H9 (cell line): ENCODE measurements around the gene PAPOLG. TPM values are rescaled to one million over a fixed set of nuclear protein-coding genes. Genes with fewer than 3 reads are reported as not detected.

Experiments
- DNase-seq: peaks from one replicate; pipeline ENCODE4 v3.0.0-alpha.2; 2017
- H2AFZ ChIP-seq: one replicate; pipeline ENCODE4 v1.6.1; 2013; ENCODE audit warnings: mild to moderate bottlenecking, low read length, control low read depth, moderate library complexity
- H2AK5ac ChIP-seq: 2 replicates; pipeline ENCODE4 v1.6.1; 2013; ENCODE audit warnings: low read length, control low read depth, mixed read lengths; ENCODE audit not compliant: insufficient read length
- H2BK120ac ChIP-seq: one replicate; pipeline ENCODE4 v1.6.1; 2013; ENCODE audit warnings: low read depth, mild to moderate bottlenecking, low read length, control low read depth, inconsistent platforms; ENCODE audit not compliant: poor library complexity, severe bottlenecking
- H2BK12ac ChIP-seq: 2 replicates; pipeline ENCODE4 v1.6.1; 2013; ENCODE audit warnings: low read length, control low read depth, mixed read lengths, low read depth; ENCODE audit not compliant: insufficient read length
- H2BK15ac ChIP-seq: 2 replicates; pipeline ENCODE4 v1.6.1; 2013; ENCODE audit warnings: low read depth, low read length, control low read depth
- H2BK20ac ChIP-seq: one replicate; pipeline ENCODE4 v1.6.1; 2013; ENCODE audit warnings: low read depth, mild to moderate bottlenecking, low read length, control low read depth, inconsistent platforms; ENCODE audit not compliant: poor library complexity, severe bottlenecking
- H2BK5ac ChIP-seq: 2 replicates; pipeline ENCODE4 v1.6.1; 2013; ENCODE audit warnings: low read length, control low read depth, mixed read lengths; ENCODE audit not compliant: insufficient read length
- H3K14ac ChIP-seq: 2 replicates; pipeline ENCODE4 v1.6.1; 2013; ENCODE audit warnings: low read length, control low read depth; ENCODE audit not compliant: insufficient read depth
- H3K18ac ChIP-seq: 2 replicates; pipeline ENCODE4 v1.6.1; 2013; ENCODE audit warnings: low read depth, mild to moderate bottlenecking, mixed read lengths, low read length, control low read depth; ENCODE audit not compliant: insufficient read length
- H3K23ac ChIP-seq: 2 replicates; pipeline ENCODE4 v1.6.1; 2013; ENCODE audit warnings: low read length, control low read depth, mixed read lengths, low read depth; ENCODE audit not compliant: insufficient read length
- H3K23me2 ChIP-seq: 2 replicates; pipeline ENCODE4 v1.6.1; 2013; ENCODE audit warnings: low read depth, mild to moderate bottlenecking, mixed read lengths, low read length, control low read depth; ENCODE audit not compliant: insufficient read length, poor library complexity, severe bottlenecking
- H3K27ac ChIP-seq: 2 replicates; pipeline ENCODE4 v1.5.1; 2013; ENCODE audit warnings: low read length, control low read depth, mixed read lengths, low read depth; ENCODE audit not compliant: insufficient read length
- H3K27me3 ChIP-seq: 2 replicates; pipeline ENCODE4 v1.6.1; 2013; ENCODE audit warnings: low read length, control low read depth, inconsistent platforms; ENCODE audit not compliant: insufficient read depth
- H3K4ac ChIP-seq: 2 replicates; pipeline ENCODE4 v1.6.1; 2013; ENCODE audit warnings: low read depth, mild to moderate bottlenecking, control low read depth, inconsistent platforms, low read length, moderate library complexity
- H3K4me1 ChIP-seq: 2 replicates; pipeline ENCODE4 v1.6.1; 2013; ENCODE audit warnings: low read length, control low read depth, inconsistent platforms; ENCODE audit not compliant: insufficient read depth
- H3K4me2 ChIP-seq: 2 replicates; pipeline ENCODE4 v1.6.1; 2013; ENCODE audit warnings: low read length, control low read depth, mixed read lengths; ENCODE audit not compliant: insufficient read length, insufficient read depth
- H3K56ac ChIP-seq: 2 replicates; pipeline ENCODE4 v1.6.1; 2013; ENCODE audit warnings: low read depth, mild to moderate bottlenecking, mixed read lengths, low read length, control low read depth; ENCODE audit not compliant: insufficient read length
- H3K79me1 ChIP-seq: 2 replicates; pipeline ENCODE4 v1.6.1; 2013; ENCODE audit warnings: low read depth, mild to moderate bottlenecking, moderate library complexity, low read length, control low read depth, inconsistent platforms; ENCODE audit not compliant: insufficient read depth, poor library complexity, severe bottlenecking
- H3K79me2 ChIP-seq: 2 replicates; pipeline ENCODE4 v1.6.1; 2013; ENCODE audit warnings: low read length, control low read depth, inconsistent platforms; ENCODE audit not compliant: insufficient read depth
- H3K9ac ChIP-seq: 2 replicates; pipeline ENCODE4 v1.6.1; 2013; ENCODE audit warnings: low read length, control low read depth, mixed read lengths; ENCODE audit not compliant: insufficient read length; ENCODE audit errors: extremely low read depth
- H3K9me3 ChIP-seq: one replicate; pipeline ENCODE4 v1.6.1; 2013; ENCODE audit warnings: low read depth, low read length, inconsistent platforms; ENCODE audit not compliant: control insufficient read depth
- H3T11ph ChIP-seq: one replicate; pipeline ENCODE4 v1.6.1; 2013; ENCODE audit warnings: mild to moderate bottlenecking, low read length, control low read depth, inconsistent platforms
- H4K20me1 ChIP-seq: one replicate; pipeline ENCODE4 v1.6.1; 2013; ENCODE audit not compliant: control insufficient read depth, insufficient read length, insufficient read depth
- H4K5ac ChIP-seq: 2 replicates; pipeline ENCODE4 v1.6.1; 2013; ENCODE audit warnings: low read depth, mild to moderate bottlenecking, mixed read lengths, low read length, control low read depth; ENCODE audit not compliant: insufficient read length
- H4K8ac ChIP-seq: replicated peaks from 2 replicates; pipeline ENCODE4 v1.6.1; 2013; ENCODE audit warnings: low read length, control low read depth, mixed read lengths, low read depth; ENCODE audit not compliant: insufficient read length
- H4K91ac ChIP-seq: 2 replicates; pipeline ENCODE4 v1.6.1; 2013; ENCODE audit warnings: low read depth, mild to moderate bottlenecking, moderate library complexity, mixed read lengths, low read length, control low read depth; ENCODE audit not compliant: insufficient read length
- H3K27ac Mint-ChIP-seq, 3 experiments: 2 replicates in 2 of 3; 3 replicates in 1 of 3; pipeline ENCODE4 v1.8.0; 2020 to 2021; ENCODE audit warnings: mixed read lengths in 3 of 3, mild to moderate bottlenecking in 1 of 3, moderate library complexity in 1 of 3
- H3K27me3 Mint-ChIP-seq: 2 replicates; pipeline ENCODE4 v1.8.0; 2021; ENCODE audit warnings: low read depth, mild to moderate bottlenecking, moderate library complexity, mixed read lengths
- H3K36me3 Mint-ChIP-seq, 3 experiments: 2 replicates in 2 of 3; 3 replicates in 1 of 3; pipeline ENCODE4 v1.8.0; 2020 to 2021; ENCODE audit warnings: low read depth in 3 of 3, mixed read lengths in 3 of 3; ENCODE audit not compliant: insufficient read depth in 1 of 3
- H3K4me1 Mint-ChIP-seq, 2 experiments: 2 replicates each; pipeline ENCODE4 v1.8.0; 2020; ENCODE audit warnings: mixed read lengths in 2 of 2
- H3K4me3 Mint-ChIP-seq, 2 experiments: 2 replicates in 1 of 2; 3 replicates in 1 of 2; pipeline ENCODE4 v1.8.0; 2020 to 2021; ENCODE audit warnings: mild to moderate bottlenecking in 2 of 2, mixed read lengths in 2 of 2, moderate library complexity in 1 of 2
- H3K9me3 Mint-ChIP-seq, 2 experiments: 2 replicates in 1 of 2; 3 replicates in 1 of 2; pipeline ENCODE4 v1.8.0; 2020; ENCODE audit warnings: mild to moderate bottlenecking in 2 of 2, mixed read lengths in 2 of 2, moderate library complexity in 1 of 2
- CTCF ChIP-seq: fragments of 200-600 bp; sonication (generic); conservative IDR thresholded peaks from 3 replicates; pipeline ENCODE4 v1.8.0; 2021; ENCODE audit warnings: antibody characterized with exemption, mild to moderate bottlenecking
- WGBS: extraction: QIAGEN DNeasy Blood & Tissue Kit; methylation state at CpG from one replicate; pipeline ENCODE4 v1.1.7; 2013; ENCODE audit warnings: missing lambda C conversion rate, low lambda C conversion rate, mixed read lengths; ENCODE audit not compliant: insufficient read length; ENCODE audit errors: extremely low coverage; 5-methylcytosine and 5-hydroxymethylcytosine counted together
- long read RNA-seq: library from polyadenylated mRNA; unstranded; transcript quantifications from one replicate; pipeline ENCODE4 v2.0.0, GENCODE V29; 2020
- total RNA-seq: library from RNA; stranded (reverse); gene quantifications from 2 replicates; pipeline ENCODE4 v1.2.1, GENCODE V29; 2021

The PAPOLG gene
- 19.2 and 21.1 TPM in 2 replicates for total RNA-seq
- long read RNA-seq, full-length matches to known transcripts, result 23 of 57 reads
- long read RNA-seq, partial matches to known transcripts, result 19 of 57 reads
- long read RNA-seq, other reads (novel, unspliced or antisense), result 15 of 57 reads

- H3K4me3 Mint-ChIP-seq, result peak within 1 kb of the TSS; percentile 100
- H3K79me1 ChIP-seq, result peaks cover 5% of the 10 kb centered on the region
- no peak within 1 kb of the TSS for H2BK15ac ChIP-seq
- no peak within 1 kb of the TSS for H2AFZ ChIP-seq
- H4K8ac ChIP-seq, result no peak within 1 kb of the TSS
- no peak for TF ChIP-seq CTCF
- H3K23ac ChIP-seq, result no peak within 1 kb of the TSS
- H2BK120ac ChIP-seq, result no peak within 1 kb of the TSS
- H3K27ac ChIP-seq, result peak within 1 kb of the TSS; percentile 66
- H3K79me2 ChIP-seq, result peaks cover 7% of the 10 kb centered on the region; the same call in 1 of the 2 replicates
- no peak within 1 kb of the TSS for H3K56ac ChIP-seq
- no peak within 1 kb of the TSS for H3K4ac ChIP-seq
- peaks cover 16 to 21% of the 10 kb centered on the region in 2 experiments for H3K4me1 Mint-ChIP-seq
- no peaks in the 10 kb centered on the region for H4K20me1 ChIP-seq
- H3K9me3 Mint-ChIP-seq, result no peaks in the 10 kb centered on the region
- WGBS, result no CpG with 5 or more reads among the region's 58 CpGs
- H3K4me2 ChIP-seq, result peak within 1 kb of the TSS; percentile 100
- peak; percentile 96 for DNase-seq
- H2BK20ac ChIP-seq, result no peak within 1 kb of the TSS
- H3K14ac ChIP-seq, result no peak within 1 kb of the TSS; the same call in 1 of the 2 replicates
- peaks cover 5% of the 10 kb centered on the region for H3K23me2 ChIP-seq
- peak within 1 kb of the TSS; percentile 3 for H2BK5ac ChIP-seq
- H3K18ac ChIP-seq, result no peak within 1 kb of the TSS
- H3K9ac ChIP-seq, result peak within 1 kb of the TSS; percentile 79
- H2AK5ac ChIP-seq, result no peak within 1 kb of the TSS
- peak within 1 kb of the TSS; percentile 99 to 100 (median 99) for H3K27ac Mint-ChIP-seq
- H3K27me3 Mint-ChIP-seq, result no peaks in the 10 kb centered on the region
- no peaks in the 10 kb centered on the region for H3K9me3 ChIP-seq
- H2BK12ac ChIP-seq, result no peak within 1 kb of the TSS
- no peak within 1 kb of the TSS for H4K91ac ChIP-seq
- peaks cover 13 to 24% (median 17%) of the 10 kb centered on the region in 3 experiments; a peak in 6 of 7 replicates for H3K36me3 Mint-ChIP-seq
- peaks cover 2% of the 10 kb centered on the region; the same call in 1 of the 2 replicates for H3K4me1 ChIP-seq
- H4K5ac ChIP-seq, result no peak within 1 kb of the TSS
- no peak within 1 kb of the TSS for H3T11ph ChIP-seq
- H3K27me3 ChIP-seq, result no peaks in the 10 kb centered on the region
Measured at GRCh38 chr2:60756097-60757087, at the start of gene PAPOLG. PAPOLG (plus strand) TSS chr2:60756268; CDS start chr2:60756479, 211 bp downstream.
